Fibroblast of mammary gland (primary cell): Measurements from ENCODE around the gene PTAR1.

Experiments used
- DNase-seq: peaks from one replicate; pipeline ENCODE4 v3.0.0-alpha.2; 2010; ENCODE audit warnings: low read depth
- H3K4me3 ChIP-seq: 2 replicates; pipeline ENCODE4 v1.5.1; 2011; ENCODE audit warnings: low read depth, mild to moderate bottlenecking, low read length, moderate library complexity; ENCODE audit not compliant: control insufficient read depth
- TF ChIP-seq, protein P1 (sequence below): conservative IDR thresholded peaks from 2 replicates; pipeline ENCODE4 v1.5.1; 2011; ENCODE audit warnings: low read depth, low read length, inconsistent platforms; ENCODE audit not compliant: control insufficient read depth, insufficient read depth

The PTAR1 gene

DNA sequence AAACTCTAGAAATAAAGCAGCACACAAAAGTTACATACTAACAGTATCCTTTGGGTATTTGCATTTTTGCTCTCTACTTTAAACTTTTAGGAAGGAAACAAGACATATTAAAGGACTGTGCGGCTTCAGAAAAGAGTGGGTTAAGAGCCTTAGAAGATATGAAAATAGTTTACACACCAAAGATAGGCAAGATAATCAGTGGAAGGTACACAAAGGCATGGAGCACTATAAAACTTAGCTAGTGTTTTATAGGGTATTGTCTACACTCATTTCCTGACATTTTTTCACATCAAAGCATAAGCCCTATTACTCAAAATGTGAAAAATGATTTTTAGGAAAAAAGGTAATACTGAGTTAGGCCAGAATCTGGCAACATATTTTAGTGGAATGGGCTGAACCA, 44.0 kb downstream of the PTAR1 start:
- no peak for DNase-seq
- H3K4me3 ChIP-seq, result no peak overlapping the region
- TF ChIP-seq, protein P1, sequence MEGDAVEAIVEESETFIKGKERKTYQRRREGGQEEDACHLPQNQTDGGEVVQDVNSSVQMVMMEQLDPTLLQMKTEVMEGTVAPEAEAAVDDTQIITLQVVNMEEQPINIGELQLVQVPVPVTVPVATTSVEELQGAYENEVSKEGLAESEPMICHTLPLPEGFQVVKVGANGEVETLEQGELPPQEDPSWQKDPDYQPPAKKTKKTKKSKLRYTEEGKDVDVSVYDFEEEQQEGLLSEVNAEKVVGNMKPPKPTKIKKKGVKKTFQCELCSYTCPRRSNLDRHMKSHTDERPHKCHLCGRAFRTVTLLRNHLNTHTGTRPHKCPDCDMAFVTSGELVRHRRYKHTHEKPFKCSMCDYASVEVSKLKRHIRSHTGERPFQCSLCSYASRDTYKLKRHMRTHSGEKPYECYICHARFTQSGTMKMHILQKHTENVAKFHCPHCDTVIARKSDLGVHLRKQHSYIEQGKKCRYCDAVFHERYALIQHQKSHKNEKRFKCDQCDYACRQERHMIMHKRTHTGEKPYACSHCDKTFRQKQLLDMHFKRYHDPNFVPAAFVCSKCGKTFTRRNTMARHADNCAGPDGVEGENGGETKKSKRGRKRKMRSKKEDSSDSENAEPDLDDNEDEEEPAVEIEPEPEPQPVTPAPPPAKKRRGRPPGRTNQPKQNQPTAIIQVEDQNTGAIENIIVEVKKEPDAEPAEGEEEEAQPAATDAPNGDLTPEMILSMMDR, result no peak

DNA sequence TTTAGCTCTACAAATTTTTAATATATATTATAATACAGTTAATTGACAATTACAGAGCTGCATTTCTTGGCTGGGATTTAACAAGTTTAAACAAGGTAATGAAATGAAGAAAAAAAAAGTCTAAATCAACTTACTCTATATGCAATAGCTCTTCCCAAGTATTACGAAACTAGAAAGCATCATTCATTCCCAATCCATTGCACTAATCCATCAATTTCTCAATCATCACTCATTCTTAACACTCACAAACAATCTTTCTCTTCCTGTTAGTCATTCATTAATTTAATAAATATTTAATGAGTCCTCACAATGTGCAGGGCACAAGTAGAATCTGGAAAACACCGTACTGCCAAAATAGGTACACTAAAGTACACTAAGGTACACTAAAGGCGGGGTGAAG, 44.7 kb downstream of the PTAR1 start:
- no peak overlapping the region for H3K4me3 ChIP-seq
- DNase-seq, result no peak
- TF ChIP-seq, protein P1, result no peak

DNA sequence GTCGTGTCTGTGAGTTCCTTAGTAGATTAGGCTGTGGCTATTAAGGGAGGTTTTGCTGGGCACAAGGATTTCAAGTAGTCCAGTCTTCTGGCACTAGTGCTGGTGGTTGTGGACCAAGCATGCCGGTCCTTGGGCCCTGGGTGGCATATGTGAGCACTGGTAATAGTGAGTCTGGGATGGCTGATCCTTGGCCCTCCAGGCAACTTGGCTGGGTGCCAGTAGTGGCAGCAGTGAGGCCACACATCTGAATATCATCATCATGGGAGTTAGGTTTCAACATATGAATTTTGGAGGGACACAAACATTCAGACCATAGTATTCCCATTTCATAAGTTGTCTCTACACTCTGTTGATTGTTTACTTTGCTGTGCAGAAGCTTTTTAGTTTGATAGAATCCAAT, 62.3 kb downstream of the PTAR1 start:
- no peak for DNase-seq
- TF ChIP-seq, protein P1, result no peak
- H3K4me3 ChIP-seq, result no peak overlapping the region

DNA sequence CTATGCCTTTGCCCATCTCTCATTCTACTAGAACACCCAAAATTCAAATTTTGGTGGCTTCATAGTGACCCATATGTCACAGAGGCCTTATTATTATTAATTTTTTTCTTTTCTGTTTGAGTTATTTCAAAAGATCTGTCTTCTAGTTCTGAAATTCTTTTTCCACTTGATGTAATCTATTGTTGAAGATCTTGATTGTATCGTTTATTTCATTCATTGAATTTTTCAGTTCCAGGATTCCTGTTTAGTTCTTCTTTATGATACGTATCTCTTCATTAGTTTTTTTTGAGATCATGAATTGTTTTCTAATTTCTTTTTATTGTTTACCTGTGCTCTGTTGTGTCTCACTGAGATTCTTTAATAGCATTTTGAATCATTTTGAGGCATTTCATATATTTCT, 63.0 kb downstream of the PTAR1 start:
- DNase-seq, result no peak
- TF ChIP-seq, protein P1, result no peak
- H3K4me3 ChIP-seq, result no peak overlapping the region

DNA sequence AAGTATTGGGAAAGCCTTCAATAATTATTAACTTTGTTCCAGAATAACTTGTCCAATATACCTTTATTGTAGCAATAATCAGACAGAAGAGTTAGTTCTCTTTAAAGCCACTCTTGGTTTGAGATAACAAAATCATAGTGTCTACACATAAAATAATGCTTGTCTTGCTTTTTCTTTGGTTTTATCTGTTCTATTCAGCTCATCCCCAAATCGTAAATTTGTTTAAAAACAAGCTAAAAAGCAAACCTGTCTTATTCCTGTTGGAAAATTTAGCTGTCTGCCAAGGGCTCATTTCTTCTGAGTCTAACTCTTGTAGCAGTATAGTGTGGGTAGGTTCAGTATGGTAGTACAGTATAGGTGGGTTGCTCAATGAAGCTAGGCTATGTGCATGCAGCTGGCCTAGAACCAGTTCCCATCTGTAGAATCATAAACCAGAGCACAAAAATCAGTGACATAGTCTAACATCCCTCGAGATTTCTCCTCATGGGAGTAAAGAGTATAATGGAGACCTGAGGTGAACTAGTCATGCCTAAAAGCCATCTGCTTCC, 69.7 kb downstream of the PTAR1 start:
- TF ChIP-seq, protein P1, result no peak
- H3K4me3 ChIP-seq, result no peak overlapping the region
- no peak for DNase-seq

DNA sequence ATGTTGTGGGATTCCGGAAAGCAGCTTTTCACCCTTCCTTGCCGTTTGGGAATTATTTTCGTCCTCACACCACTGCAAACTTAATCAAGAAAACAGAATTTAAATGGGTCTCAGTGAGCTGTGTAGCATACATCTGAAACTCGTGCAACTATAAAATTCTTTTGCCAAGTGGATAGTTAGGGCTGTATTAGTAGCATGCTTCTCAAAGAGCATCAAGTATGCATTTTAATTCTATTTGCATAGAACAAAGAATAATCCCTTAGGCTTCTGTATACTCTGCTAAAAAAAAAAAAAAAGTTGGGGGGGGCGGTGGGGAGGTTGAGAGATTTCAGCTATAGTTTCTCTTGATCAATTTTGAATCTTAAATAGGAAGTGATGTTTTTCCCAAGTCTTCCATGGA, 75.9 kb downstream of the PTAR1 start:
- TF ChIP-seq, protein P1, result no peak
- no peak for DNase-seq
- no peak overlapping the region for H3K4me3 ChIP-seq
